Measurements from ENCODE around the gene NBEAL2. TPM values are rescaled to one million over a fixed set of nuclear protein-coding genes. Genes with fewer than 3 reads are reported as not detected.
A peak's percentile ranks its signal among the peaks of the same experiment; 100 is the strongest.

Gene NBEAL2
- total and polyA plus RNA-seq, 11 donors: 8.1 to 45.7 (median 13.1) TPM

DNA sequence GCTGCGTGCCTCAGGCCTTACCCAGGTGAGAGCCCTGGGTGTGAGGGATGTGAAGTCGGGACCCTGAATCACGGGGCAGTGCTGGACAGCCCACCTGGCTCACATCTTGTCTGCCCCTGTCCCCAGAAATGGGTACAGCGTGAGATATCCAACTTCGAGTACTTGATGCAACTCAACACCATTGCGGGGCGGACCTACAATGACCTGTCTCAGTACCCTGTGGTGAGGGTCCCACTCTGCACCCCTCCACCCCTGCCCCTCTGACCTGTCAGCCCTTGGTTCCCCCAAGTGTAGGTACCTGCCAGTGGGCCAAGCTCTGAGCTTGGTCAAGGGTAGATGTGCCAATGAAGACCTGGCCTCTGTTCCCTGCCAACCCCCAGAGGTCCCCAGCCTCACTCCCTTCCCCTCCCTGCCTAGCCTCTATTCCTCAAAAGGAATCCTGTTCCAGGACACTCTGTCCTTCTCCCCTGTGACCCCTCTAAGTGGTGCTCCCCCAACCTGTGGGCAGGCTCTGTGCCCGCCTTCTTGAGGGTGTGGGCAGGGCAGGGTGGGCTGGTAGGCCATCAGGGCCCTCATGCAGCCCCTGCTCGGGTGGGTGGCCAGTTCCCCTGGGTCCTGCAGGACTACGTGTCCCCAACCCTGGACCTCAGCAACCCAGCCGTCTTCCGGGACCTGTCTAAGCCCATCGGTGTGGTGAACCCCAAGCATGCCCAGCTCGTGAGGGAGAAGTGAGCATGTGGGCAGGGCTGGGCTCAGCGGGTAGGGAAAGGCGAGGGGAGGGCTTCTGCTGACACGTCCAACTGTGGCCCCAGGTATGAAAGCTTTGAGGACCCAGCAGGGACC, 25.1 kb downstream of the NBEAL2 start:
- Histone ChIP-seq H3K27ac (no peak overlapping the region), H3K4me3 (no peak overlapping the region), H3K4me1 (peaks cover 0 to 7% (median 1%) of the 10 kb centered on the region in 12 donors), H3K9me3 (no peaks in the 10 kb centered on the region), H3K27me3 (no peaks in the 10 kb centered on the region), H3K36me3 (peaks cover 0 to 90% (median 42%) of the 10 kb centered on the region in 9 donors)
- 94 to 96% (median 95%) methylated on average over 13 to 17 of the region's 17 CpGs for WGBS, 4 donors
- ATAC-seq (no peak), DNase-seq (peak in 1 of 5 donors; percentile 29)
- intact Hi-C loops (cut with DNase I): loop anchor here in 3 of 10 donors (5.0 to 10.0 kb wide), 2 partner anchors 137 to 300 kb away; partner anchors contain the start of gene TMIE (in 2 of the 3)
- TF ChIP-seq, protein P1, sequence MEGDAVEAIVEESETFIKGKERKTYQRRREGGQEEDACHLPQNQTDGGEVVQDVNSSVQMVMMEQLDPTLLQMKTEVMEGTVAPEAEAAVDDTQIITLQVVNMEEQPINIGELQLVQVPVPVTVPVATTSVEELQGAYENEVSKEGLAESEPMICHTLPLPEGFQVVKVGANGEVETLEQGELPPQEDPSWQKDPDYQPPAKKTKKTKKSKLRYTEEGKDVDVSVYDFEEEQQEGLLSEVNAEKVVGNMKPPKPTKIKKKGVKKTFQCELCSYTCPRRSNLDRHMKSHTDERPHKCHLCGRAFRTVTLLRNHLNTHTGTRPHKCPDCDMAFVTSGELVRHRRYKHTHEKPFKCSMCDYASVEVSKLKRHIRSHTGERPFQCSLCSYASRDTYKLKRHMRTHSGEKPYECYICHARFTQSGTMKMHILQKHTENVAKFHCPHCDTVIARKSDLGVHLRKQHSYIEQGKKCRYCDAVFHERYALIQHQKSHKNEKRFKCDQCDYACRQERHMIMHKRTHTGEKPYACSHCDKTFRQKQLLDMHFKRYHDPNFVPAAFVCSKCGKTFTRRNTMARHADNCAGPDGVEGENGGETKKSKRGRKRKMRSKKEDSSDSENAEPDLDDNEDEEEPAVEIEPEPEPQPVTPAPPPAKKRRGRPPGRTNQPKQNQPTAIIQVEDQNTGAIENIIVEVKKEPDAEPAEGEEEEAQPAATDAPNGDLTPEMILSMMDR (IDR thresholded peaks at IDR 0.05): no peak
- no peak for TF ChIP-seq POLR2A (IDR thresholded peaks at IDR 0.05)

- peaks cover 0 to 82% (median 38%) of the 10 kb centered on the region in 9 donors for H3K36me3 ChIP-seq
- intact Hi-C loops (cut with DNase I): loop anchor here in 3 of 10 donors (5.0 to 10.0 kb wide), 2 partner anchors 138 to 301 kb away; partner anchors contain the start of gene TMIE (in 2 of the 3)
- peaks cover 0 to 15% (median 7%) of the 10 kb centered on the region in 12 donors for H3K4me1 ChIP-seq
- TF ChIP-seq POLR2A (IDR thresholded peaks at IDR 0.05): no peak
- WGBS, 4 donors: 82 to 84% (median 83%) methylated on average over 18 to 32 of the region's 32 CpGs
- no peak for DNase-seq
- no peak for ATAC-seq
- no peaks in the 10 kb centered on the region for H3K27me3 ChIP-seq
- no peak overlapping the region for H3K4me3 ChIP-seq
- no peak overlapping the region for H3K27ac ChIP-seq
- no peaks in the 10 kb centered on the region for H3K9me3 ChIP-seq
These were observed 26.0 kb downstream of the NBEAL2 start for GRCh38 chr3:47005212-47006144.

DNA sequence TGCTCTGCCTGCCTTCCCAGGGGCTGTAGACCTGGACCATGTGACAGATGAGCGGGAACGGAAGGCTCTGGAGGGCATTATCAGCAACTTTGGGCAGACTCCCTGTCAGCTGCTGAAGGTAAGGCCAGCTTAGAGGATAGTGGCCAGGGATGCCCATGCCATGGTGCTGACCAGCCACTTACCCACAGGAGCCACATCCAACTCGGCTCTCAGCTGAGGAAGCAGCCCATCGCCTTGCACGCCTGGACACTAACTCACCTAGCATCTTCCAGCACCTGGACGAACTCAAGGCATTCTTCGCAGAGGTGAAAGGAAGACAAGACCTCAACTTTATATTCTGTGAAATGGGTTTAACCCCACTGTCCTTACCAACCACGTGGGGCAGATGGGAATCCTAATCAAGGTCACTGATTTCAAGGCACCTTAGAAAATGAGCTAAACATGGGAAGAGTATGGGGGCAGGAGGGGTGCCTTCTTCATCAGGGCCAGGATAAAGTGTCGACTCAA, 26.7 kb downstream of the NBEAL2 start:
- DNase-seq: no peak
- 89 to 93% (median 92%) methylated on average over 9 of the region's 9 CpGs for WGBS, 4 donors
- peaks cover 0 to 75% (median 32%) of the 10 kb centered on the region in 9 donors for H3K36me3 ChIP-seq

GRCh38 chr3:47007001-47007400, 27.5 kb downstream of the NBEAL2 start:
- no peak overlapping the region for H3K4me3 ChIP-seq
- H3K36me3 ChIP-seq: peaks cover 0 to 67% (median 26%) of the 10 kb centered on the region in 9 donors
- 87 to 100% (median 88%) methylated on average over 2 to 3 of the region's 3 CpGs for WGBS, 4 donors
- H3K27me3 ChIP-seq: no peaks in the 10 kb centered on the region
- H3K4me1 ChIP-seq: peaks cover 0 to 15% (median 7%) of the 10 kb centered on the region in 12 donors
- H3K9me3 ChIP-seq: no peaks in the 10 kb centered on the region
- no peak for DNase-seq
- no peak overlapping the region for H3K27ac ChIP-seq
- ATAC-seq: no peak
- intact Hi-C loops (cut with DNase I): loop anchor here in 3 of 10 donors (5.0 to 10.0 kb wide), 2 partner anchors 140 to 302 kb away; partner anchors contain the start of gene TMIE (in 2 of the 3)
- no peak for TF ChIP-seq POLR2A (IDR thresholded peaks at IDR 0.05)
- TF ChIP-seq, protein P1 (IDR thresholded peaks at IDR 0.05): no peak

More for the DNA sequence above, 26.7 kb downstream of the NBEAL2 start:
- Histone ChIP-seq H3K27ac (no peak overlapping the region), H3K4me3 (no peak overlapping the region), H3K9me3 (no peaks in the 10 kb centered on the region), H3K4me1 (peaks cover 0 to 15% (median 7%) of the 10 kb centered on the region in 12 donors), H3K27me3 (no peaks in the 10 kb centered on the region)
- no peak for ATAC-seq
- intact Hi-C loops (cut with DNase I): loop anchor here in 3 of 10 donors (5.0 to 10.0 kb wide), 2 partner anchors 139 to 301 kb away; partner anchors contain the start of gene TMIE (in 2 of the 3)
- TF ChIP-seq POLR2A (IDR thresholded peaks at IDR 0.05): no peak
- TF ChIP-seq, protein P1 (IDR thresholded peaks at IDR 0.05): no peak
